ENCODE data around the gene TNIP1.

The TNIP1 gene

DNA sequence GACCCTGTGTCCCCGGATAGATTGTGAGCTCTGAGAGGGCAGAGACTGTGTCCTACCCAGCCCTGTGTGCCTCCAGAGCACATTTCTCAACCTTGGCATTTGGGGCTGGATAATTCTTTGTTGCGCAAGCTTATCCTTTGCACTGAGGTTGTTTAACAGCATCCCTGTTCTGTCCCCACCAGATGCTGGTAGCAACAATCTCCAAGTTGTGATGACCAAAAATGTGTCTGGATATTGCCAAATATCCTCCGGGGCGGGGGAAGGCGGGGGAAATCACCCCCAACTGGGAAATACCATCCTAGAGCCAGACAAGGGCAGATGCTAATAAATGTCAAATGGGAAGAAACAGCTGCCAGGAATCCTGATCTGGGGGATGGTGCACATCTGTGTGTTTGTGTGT lies 24.0 kb upstream of the TNIP1 start:
- no peak for DNase-seq

DNA sequence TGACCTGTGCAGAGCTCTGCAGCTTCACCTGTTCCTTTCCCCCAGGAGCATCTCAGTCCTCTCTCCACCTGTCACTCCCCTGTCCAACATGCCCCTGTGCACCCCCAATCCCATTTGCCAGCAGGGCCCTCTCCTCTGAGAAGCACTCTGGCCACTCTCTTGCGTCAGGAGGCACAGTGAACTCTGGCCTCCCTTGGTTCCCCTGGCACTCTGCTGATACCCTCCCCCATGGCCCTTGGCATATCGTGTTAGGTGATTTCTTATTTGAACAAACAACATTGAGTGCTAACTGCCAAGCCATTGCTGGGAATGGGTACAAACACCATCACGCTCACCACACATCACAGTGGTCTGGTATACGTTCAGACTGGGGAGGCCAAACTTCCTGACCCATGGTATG lies 20.9 kb upstream of the TNIP1 start:
- no peak for DNase-seq

DNA sequence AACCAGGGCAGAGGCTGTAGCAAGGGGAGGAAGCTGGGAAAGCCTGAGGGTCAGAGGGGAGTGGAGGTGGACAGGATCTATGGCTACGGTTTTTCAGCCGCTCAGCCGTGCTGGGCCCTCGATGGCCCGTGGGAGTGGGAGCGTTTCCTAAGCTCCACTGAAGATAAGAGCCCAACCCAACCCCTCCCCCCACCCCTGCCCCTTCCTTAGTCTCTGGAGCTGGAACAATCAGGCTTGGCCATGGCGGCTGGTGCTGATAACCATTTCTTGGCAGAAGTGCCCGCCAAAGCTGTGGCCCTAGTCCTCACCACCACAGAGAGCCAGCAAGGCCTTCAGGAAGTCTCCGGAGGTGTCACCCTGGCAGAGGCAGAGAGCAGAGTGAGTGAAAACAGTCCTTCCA lies 20.3 kb upstream of the TNIP1 start:
- DNase-seq = no peak

DNA sequence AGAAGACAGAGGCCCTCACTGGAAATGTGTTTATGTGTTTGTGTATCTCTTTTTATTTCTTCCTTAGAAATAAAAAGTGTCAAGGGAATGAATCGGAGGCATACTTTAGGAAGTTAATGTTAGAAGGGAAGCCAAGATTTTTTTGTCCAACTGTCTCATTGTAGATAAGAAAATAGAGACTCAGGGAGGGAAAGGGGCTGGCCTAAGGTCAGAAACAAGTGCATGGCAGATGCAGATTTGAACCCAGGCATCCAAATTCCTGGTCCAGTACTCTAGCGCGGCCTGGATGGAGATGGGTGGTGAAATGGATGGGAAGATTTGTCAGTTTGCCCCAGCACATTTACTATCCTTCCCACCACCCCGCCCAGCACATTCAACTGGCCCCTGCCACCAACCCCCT lies 19.8 kb upstream of the TNIP1 start:
- DNase-seq = no peak

DNA sequence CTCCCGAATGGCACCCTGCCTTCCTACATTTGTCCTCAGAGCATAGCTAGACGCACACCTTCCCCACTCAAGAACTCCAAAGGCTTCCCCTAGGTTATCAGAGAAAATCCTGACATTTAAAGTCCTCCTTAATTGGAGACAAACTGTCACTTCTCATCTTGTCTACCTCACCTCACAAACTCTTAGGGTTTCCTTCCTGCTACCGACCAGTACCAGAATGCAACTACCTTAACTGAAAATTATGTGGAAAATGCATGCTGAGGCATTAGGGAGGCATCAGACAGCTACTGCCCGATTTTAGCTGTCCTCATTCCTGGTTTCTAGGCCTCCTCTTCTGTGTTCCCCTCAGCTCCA lies 17.9 kb upstream of the TNIP1 start:
- no peak for DNase-seq

DNA sequence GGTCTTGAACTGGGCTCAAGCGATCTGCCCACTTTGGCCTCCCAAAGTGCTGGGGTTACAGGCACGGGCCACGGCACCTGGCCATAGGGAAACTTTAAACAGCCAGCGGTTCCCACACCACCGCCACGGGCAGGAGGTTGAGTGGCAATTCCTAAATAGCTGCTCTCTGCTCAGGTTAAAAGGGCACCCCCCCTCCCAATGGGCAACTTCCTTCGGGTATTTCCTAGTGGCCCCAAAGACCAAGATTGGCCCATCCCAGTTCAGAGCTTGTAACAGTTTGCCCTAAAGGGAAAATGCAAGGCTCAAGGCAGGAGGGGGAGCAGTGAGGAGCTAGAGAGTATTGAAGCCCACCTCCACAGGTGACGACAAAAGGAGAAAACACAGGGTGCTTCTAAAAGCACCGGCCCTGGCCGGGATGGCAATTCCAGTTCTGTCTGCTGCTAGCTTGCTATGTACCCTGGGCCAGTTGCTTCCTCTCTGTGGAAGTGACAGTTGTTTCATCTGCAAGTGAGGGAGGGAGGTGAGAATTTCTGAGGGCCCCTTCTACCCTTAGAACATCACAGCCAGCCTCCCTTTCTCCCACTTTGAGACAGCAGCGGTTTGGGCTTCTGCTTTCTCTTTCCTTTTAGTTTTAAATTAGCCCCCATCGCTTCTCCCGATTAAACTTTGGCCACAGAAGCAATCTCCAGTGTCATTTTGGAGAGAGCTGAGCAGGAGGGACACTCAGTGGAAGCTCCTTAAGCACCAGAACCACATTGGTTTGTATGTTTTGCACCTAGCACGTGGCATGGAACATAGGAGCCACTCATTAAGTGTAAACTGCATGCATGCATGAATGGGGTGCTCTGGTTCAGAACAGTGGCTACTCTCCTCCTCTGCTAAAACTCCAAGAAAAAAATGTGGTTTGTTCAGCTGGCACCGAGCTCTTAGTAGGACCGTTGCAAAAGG lies 17.3 kb upstream of the TNIP1 start:
- no peak for DNase-seq

DNA sequence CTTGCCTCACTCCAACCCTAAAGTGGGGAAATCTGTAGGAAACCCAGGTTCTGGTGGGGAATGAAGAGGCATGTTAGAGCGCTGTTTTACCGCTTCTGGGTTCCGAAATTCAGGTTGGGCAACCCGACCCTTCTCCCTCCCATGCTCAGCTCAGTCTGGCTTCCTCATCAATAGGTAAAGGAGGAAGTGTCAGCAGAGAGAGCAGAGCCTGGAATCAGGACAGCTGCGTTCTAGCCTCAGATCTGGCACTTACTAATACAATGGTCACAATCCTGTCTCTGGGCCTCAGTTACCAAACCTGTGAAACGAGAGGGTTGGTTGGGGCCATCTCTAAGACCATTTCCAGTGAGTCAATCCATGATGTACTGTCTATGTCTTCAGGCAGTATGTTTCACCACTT lies 16.2 kb upstream of the TNIP1 start:
- DNase-seq = no peak

DNA sequence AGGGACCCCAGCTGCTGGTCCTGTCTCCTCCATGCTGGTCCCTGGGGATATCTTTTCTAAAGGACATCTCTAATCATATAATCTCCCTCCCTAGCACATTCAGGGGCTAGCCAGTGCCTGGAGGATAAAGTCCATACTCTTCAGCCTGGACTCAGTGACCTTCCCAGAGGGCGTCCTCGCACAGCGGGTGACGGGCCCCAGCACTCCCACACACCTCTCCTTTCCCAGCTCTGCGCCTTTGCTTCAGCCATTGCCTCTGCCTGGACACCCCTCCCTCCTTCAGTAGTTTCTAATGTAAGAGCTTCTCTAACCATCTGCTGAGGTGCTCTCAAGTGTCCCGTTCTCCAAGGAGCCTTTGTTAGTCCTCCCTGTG lies 15.2 kb upstream of the TNIP1 start:
- no peak for DNase-seq

DNA sequence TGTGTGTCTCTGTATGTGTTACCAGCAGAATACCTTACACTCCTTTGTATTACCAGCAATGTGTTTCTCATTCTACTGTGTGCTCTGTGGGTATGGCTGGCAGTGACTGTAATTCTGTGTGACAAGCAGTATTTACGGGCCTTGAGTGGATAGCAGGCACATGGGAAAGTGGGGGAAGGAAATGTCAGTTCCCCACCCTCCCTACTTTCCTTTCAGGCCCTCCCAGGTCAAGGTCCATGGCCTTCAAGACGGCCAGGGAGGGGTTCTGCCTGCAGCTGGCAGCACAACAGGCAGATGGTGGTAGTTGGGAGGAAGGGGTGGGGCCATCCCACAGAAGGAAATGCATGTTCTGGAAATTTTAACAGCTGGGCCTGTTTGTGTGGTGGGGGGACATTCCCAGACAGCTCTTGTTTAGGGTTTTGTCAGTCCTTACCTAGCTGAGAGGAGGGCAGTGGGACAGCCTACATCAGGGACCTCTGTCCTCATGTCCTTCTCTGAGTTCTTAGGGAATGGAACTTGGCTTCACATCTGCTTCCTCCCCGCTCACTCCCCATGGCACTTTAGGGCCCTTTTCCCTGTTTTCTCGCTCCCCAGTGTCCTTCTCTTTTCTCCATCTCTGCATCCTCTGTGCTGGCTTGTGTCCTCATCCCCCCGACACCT lies 14.6 kb upstream of the TNIP1 start:
- DNase-seq = no peak

DNA sequence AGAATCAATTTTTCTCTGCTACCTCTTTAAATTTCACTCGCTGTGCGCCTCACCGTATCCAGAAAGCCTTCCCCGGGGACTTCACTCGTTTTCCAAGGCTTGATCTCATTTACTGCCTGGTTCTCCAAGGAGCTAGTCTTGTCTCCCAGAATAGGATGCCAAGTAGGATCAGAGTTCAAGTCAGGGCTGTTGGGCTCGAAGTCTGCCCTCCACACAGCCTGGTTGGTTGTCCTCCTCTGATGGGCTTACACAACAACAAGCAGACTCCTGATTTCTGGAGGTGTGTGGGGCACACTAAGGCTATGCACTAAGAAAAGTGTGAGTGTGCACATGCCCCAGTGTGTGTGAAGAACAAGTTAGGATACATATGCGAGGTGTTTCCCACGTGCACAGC lies 14.0 kb upstream of the TNIP1 start:
- no peak for DNase-seq

DNA sequence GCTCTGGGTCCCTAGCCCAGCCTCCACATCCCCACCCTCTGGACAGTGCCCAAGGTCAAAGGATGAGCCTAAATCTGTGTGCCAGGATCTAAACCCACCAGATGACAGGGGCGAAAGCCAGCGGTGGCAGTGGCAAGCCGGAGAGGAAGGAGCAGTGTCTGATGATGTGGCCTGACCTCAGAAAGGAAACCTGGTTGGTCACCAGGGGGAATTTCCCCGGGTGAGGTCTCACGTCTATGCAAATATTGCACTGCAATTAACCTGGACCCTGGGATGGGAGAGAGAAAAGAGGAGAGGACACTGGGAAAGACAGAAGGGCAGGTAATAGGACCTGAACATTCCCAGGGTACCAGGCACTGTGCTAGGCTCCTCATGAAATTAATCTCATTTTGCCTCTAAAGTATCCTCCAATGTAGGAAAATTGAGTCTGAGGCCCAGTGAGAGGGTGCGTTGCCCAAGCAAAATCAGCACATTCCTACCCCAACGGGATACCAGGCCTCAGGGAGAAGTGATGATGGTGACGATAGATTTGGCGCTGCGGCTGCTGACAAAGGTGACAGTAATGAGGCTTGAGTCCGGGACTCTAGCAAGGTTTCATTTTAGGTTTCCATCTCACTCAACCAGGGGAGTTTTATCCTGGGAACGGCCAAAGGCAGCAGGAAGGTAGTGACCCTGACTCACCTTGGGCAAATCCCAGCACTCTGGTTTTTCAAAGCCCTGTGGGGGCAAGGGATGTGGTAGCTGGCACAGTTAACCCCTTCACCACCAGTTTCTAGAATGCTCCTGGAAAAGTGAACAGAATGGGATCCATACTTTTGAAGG lies 13.4 kb upstream of the TNIP1 start:
- no peak for DNase-seq

DNA sequence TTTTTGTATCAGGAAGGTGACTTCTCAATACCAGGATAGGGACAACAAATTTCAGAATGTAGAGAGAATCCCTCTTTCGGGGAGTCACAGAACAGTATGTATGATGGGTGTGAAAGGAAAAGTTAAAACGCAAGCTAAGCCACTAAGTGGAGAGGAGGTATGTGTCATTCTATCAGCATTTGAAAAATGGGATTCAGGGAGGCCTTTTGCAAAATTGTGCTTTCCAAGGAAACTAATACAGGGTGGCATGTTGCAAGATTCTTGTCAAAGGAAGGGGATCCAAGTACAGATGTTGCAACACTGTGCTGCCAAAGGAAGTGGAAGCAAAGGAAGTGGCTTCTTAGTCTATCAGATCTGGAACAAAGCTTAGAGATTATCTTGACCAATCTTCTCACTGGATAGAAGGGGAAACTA lies 12.6 kb upstream of the TNIP1 start:
- no peak for DNase-seq

DNA sequence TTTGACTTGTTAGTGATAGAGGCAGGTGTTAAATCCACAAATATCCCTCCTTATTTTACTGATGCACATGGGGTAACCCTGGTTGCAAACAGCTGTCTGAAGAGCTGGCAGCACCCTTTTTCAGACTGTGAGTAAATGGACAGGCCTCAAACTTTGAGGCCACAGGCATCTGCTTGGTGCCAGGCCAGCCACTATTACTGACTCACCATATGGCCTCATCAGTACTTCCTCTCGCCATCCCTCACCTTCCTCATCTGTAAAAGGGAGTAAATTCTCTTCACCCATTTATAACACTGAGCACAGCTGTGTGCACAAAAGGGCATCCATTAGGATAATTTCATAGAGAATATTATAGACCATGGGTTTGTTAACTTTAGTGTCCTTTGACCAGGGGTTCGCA lies 11.9 kb upstream of the TNIP1 start:
- DNase-seq = no peak

DNA sequence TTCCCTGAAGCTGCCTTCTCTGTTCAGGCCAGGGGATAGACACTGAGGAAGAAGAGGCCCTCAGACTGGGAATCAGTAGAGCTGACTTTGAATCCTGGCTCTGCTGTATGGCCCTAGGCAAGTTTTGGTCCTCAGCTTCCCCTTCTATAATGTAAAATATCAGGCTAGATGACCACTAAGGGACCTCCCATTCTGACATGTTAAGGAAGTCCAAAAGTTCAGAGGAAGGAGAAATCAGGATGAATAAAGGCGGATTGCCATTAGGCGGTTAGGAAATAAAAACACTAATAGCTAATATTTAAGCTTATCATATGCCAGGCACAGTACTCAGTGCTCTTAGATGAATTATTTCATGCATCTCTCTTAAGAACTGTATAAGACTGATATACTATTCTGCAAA lies 8.9 kb upstream of the TNIP1 start:
- DNase-seq = no peak

DNA sequence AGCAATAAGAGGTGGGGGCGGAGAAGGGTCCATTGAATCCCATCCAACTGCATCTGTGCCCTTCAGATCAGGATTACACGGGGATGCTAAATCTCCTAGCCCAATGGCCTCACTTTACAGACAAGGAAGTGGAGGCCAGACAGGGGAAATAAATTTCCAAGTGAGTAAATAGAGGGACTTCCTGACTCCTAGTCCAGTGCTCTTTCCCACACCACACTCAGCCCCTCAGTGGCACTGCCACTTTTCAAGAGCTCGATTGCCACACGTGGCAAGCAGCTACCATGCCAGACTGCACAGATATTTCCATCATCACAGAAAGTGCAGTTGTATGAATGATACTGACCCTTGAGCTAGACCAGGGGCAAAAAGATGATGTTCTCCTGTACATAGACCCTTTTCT lies 8.2 kb upstream of the TNIP1 start:
- DNase-seq = no peak

DNA sequence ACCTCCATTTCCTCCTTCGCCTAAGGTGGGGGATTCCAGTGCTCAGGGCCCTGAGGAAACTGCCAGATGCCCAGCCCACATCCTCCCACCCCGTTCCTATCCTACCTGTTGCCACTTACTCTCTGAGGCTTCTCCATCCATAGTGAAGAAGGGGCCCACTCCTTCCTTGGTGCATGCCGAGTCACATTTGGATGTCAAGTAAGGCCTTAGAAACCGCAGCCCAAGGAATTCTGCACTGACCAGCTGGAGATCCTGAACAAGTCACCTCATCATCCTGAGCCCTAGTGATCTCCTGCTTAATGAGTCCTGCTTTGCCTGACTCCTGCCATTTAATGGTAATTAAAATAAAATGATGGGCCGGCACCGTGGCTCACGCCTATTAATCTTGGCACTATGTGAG lies 6.7 kb upstream of the TNIP1 start:
- no peak for DNase-seq

DNA sequence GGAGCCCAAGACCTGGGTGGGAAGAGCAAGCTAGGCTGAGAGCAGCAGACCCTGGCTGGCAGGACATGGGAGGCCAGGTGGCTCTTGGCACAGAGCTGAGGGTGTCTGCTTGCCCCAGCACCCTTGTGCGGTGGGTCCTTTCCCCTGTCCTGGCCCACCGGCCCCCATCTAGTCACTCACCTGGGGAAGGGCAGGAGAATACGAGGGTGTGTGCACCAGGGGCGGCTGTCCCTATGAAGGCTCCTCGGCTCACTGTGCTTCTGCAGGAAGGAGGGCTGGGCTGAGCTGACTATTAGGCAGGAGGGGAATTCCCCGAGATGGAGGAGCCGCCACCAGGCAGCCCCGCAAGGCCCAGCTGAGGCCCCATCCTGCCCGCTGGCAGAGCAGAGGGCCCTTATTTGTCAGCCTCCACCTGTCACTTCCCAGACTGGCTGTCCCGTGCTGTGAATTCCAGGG lies 6.1 kb upstream of the TNIP1 start:
- no peak for DNase-seq

DNA sequence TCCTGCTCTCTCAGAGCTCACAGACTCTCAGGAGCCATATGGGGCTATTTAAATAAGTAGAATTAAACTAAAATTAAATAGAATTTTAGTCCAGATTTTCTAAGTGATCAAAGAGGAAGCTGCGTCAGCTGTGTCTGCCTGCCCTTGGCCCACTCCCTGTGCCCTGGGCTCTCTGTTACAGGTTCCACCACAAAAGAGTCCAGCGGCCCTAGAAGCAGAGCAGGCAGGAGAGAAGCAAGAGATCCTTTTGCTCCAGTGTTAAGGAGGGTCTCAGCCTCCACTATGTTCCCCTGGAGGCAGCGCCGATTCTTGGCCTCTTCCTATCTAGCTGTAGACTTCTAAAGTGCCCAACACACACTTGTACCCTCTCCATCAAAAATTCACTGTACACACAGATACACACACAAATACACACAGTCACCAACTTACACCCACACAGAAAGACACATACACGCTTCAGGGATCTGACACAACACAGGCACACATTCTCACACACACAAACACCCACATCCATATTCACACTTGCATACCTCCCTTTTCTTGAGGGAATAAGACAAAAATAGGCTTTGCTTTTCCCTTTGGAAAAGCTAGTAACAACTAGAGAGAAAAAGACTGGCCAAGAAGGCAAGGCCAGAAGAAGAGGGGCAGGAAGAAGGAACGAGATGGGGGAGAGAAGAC lies 5.5 kb upstream of the TNIP1 start:
- no peak for DNase-seq

DNA sequence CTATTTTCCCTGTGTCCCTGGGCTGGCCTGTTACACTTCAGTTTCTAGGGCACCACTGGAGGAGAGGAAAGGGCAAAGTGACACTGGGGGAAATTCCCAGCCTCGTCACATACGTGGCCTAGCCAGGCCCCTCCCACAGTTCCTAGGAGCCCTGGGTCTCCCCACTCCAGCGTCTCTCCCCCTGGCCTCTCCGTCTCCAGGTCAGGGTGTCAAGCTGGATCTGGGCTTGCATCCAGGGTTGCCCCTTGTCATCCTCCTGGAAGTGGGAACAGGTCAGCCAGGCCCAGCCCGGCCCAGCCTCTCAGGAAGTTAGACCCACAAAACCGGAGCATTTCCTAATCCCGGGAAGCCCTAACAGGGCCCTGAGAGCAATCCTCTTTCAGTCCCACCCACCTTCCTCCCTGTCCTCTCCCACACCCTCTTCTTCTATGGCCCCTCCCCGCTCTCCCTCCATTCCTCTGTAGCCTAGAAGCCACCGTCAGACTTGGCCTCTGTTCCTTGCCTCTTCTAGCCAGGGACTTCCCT lies 4.7 kb upstream of the TNIP1 start:
- no peak for DNase-seq

DNA sequence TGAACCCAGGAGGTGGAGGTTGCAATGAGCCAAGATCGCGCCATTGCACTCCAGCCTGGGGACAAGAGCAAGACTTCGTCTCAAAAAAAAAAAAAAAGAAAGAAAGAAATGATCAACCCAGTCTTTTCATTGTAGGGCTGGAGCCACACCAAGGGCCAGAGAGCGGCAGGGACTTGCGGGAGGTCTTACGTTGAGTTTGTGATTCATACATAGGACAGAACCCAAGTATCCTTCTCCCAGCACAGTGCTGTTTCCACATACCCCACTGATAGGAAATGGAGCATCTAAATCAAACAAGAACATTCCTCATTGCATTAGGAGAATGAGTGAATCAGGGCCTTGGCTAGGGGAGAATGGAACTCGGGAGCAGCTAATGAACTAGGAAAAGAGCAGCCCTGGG lies 3.5 kb upstream of the TNIP1 start:
- no peak for DNase-seq

DNA sequence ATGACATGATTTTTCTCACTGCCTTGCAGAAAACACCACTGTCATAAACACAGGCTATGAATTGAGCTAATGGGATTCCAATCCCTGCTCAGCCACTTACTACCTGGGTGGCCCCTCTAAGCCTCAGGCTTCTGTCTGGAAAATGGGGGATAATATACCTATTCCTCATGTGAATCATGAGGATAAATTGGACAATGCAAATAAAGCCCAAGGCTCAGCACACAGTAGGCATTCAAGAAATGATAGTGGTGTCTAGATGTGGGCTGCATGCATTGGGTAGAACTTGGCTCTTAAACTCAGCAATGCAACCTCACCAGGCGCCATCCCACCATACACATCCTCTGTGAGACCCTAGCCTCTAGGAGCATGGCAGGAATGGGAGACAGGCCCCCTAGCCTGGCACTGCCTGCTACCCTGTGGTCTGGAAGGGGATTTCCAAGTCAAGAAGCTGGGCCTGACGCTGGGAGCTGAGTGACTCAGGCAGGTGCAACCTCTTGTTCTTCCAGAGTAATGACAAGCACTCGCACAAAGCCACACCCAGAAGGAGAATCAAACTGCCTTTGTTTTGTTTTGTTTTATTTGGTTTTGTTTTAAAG lies 2.3 kb upstream of the TNIP1 start:
- DNase-seq = no peak

DNA sequence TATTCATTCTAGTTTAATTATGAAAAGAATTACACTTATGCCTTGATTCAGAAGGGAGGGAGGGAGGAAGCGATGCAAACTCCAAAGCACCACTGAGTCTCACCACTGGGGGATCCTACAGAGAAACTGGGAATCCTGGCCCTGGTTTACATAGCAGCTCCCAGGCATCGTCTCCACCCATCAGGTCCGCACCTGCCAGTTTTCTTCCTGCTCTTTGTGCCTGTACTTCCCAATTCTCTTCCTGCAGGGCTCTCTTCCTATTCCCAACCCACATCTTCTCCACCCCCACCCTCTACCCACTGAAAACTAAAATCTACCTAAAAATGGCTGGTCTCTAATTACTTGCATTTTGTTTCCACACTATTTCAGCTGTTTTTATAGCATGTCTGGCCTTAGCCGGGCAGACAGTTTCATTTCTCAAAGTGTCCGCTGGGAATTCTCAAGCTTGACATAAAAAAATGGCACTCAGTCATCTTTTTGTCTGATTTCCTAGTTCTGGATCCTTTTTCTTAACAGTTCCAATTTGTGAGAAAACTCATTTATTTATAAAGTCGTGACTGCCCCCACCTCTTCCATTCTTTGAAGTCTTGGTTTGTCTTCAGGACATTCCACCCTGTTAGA lies 1.6 kb upstream of the TNIP1 start:
- no peak for DNase-seq

All from NCI-H446 (cell line).